ENCODE data around the gene PLEKHA5. TPM values are rescaled to one million over a fixed set of nuclear protein-coding genes. Genes with fewer than 3 reads are reported as not detected.
"Not testable (repeated sequence)": the region's sequence is repeated elsewhere in the genome, so short reads cannot be mapped to it uniquely, and the experiment has no call there.

Gene PLEKHA5
- total RNA-seq, 5 donors from 2014 or later (not counting 1 experiment from before 2014, with no cell fraction given) = 0.96 to 11.0 (median 4.9) TPM

GRCh38 chr12:19411234-19412204, 282.0 kb downstream of the PLEKHA5 start:
- Mint-ChIP-seq H3K36me3 (no peaks in the 10 kb centered on the region), H3K4me1 (no peaks in the 10 kb centered on the region), H3K27ac (no peak overlapping the region), H3K4me3 (no peak overlapping the region), H3K9me3 (no peaks in the 10 kb centered on the region), H3K27me3 (no peaks in the 10 kb centered on the region)
- H3K9me3 ChIP-seq = no peaks in the 10 kb centered on the region
- no peaks in the 10 kb centered on the region for H3K4me1 ChIP-seq (ENCODE audit: control insufficient read depth in 1 of 2, extremely low read depth in 1 of 2, insufficient read depth in 2 of 2, low read length in 2 of 2)
- WGBS (ENCODE audit: insufficient coverage) = 84% methylated on average over 3 of the region's 10 CpGs
- ATAC-seq (replicated peaks in 1 of 4) (no peak), DNase-seq (no peak)
- H3K4me3 ChIP-seq (ENCODE audit: control insufficient read depth in 1 of 2, extremely low read depth in 1 of 2, low read length in 1 of 2) = no peak overlapping the region
- no peaks in the 10 kb centered on the region for H3K27me3 ChIP-seq (replicated peaks in 1 of 2; ENCODE audit: control insufficient read depth in 2 of 2, extremely low read depth in 1 of 2, insufficient read depth in 2 of 2, low read length in 1 of 2)
- no peak overlapping the region for H3K27ac ChIP-seq (ENCODE audit: low read length)
- ChIA-PET CTCF (no interaction called here), POLR2A (interaction anchor here in 1 of 2 donors (0.8 kb wide), 1 partner anchor 8 kb away, joined by 3 read pairs; no protein-coding TSS in a partner anchor)
- no peaks in the 10 kb centered on the region for H3K36me3 ChIP-seq (ENCODE audit: control insufficient read depth in 2 of 2, extremely low read depth in 1 of 2, insufficient read depth in 1 of 2, low read length in 1 of 2)

- POLR2A ChIA-PET = no interaction called here
- Mint-ChIP-seq H3K4me1 (no peaks in the 10 kb centered on the region), H3K9me3 (no peaks in the 10 kb centered on the region), H3K27ac (no peak overlapping the region), H3K36me3 (no peaks in the 10 kb centered on the region), H3K4me3 (no peak overlapping the region), H3K27me3 (no peaks in the 10 kb centered on the region)
- ATAC-seq (replicated peaks in 1 of 4) = no peak
- no peaks in the 10 kb centered on the region for H3K9me3 ChIP-seq
- H3K4me1 ChIP-seq (ENCODE audit: control insufficient read depth in 1 of 2, extremely low read depth in 1 of 2, insufficient read depth in 2 of 2, low read length in 2 of 2) = no peaks in the 10 kb centered on the region
- H3K4me3 ChIP-seq (ENCODE audit: control insufficient read depth in 1 of 2, extremely low read depth in 1 of 2, low read length in 1 of 2) = no peak overlapping the region
- no peak overlapping the region for H3K27ac ChIP-seq (ENCODE audit: low read length)
- CTCF ChIA-PET = no interaction called here
- H3K27me3 ChIP-seq (replicated peaks in 1 of 2; ENCODE audit: control insufficient read depth in 2 of 2, extremely low read depth in 1 of 2, insufficient read depth in 2 of 2, low read length in 1 of 2) = no peaks in the 10 kb centered on the region
- WGBS (ENCODE audit: insufficient coverage) = 93% methylated on average over 21 of the region's 23 CpGs
- H3K36me3 ChIP-seq (ENCODE audit: control insufficient read depth in 2 of 2, extremely low read depth in 1 of 2, insufficient read depth in 1 of 2, low read length in 1 of 2) = no peaks in the 10 kb centered on the region
- no peak for DNase-seq
Measured at GRCh38 chr12:19412844-19413243, 283.3 kb downstream of the PLEKHA5 start.

GRCh38 chr12:19413582-19413981, 284.0 kb downstream of the PLEKHA5 start:
- H3K9me3 ChIP-seq; H3K27me3 Mint-ChIP-seq; H3K4me3 ChIP-seq (ENCODE audit: control insufficient read depth in 1 of 2, extremely low read depth in 1 of 2, low read length in 1 of 2); H3K9me3 Mint-ChIP-seq; ATAC-seq (replicated peaks in 1 of 4); H3K36me3 ChIP-seq (ENCODE audit: control insufficient read depth in 2 of 2, extremely low read depth in 1 of 2, insufficient read depth in 1 of 2, low read length in 1 of 2); CTCF ChIA-PET; H3K4me1 ChIP-seq (ENCODE audit: control insufficient read depth in 1 of 2, extremely low read depth in 1 of 2, insufficient read depth in 2 of 2, low read length in 2 of 2); H3K4me3 Mint-ChIP-seq; H3K27ac ChIP-seq (ENCODE audit: low read length); H3K27me3 ChIP-seq (replicated peaks in 1 of 2; ENCODE audit: control insufficient read depth in 2 of 2, extremely low read depth in 1 of 2, insufficient read depth in 2 of 2, low read length in 1 of 2); H3K4me1 Mint-ChIP-seq; DNase-seq; H3K36me3 Mint-ChIP-seq; H3K27ac Mint-ChIP-seq: not testable (repeated sequence)
- POLR2A ChIA-PET = interaction anchor here in 1 of 2 donors (0.7 kb wide), 1 partner anchor 321 kb away, joined by 3 read pairs; no protein-coding TSS in a partner anchor
- WGBS (ENCODE audit: insufficient coverage) = 90% methylated on average over 2 of the region's 5 CpGs

- Histone ChIP-seq H3K9me3 (no peaks in the 10 kb centered on the region), H3K27me3 (replicated peaks in 1 of 2; ENCODE audit: control insufficient read depth in 2 of 2, extremely low read depth in 1 of 2, insufficient read depth in 2 of 2, low read length in 1 of 2) (peaks cover 0 to 5% of the 10 kb centered on the region in 2 experiments), H3K36me3 (ENCODE audit: control insufficient read depth in 2 of 2, extremely low read depth in 1 of 2, insufficient read depth in 1 of 2, low read length in 1 of 2) (no peaks in the 10 kb centered on the region), H3K4me3 (ENCODE audit: control insufficient read depth in 1 of 2, extremely low read depth in 1 of 2, low read length in 1 of 2) (no peak overlapping the region), H3K4me1 (ENCODE audit: control insufficient read depth in 1 of 2, extremely low read depth in 1 of 2, insufficient read depth in 2 of 2, low read length in 2 of 2) (no peaks in the 10 kb centered on the region), H3K27ac (ENCODE audit: low read length) (no peak overlapping the region)
- ChIA-PET CTCF (no interaction called here), POLR2A (no interaction called here)
- no peaks in the 10 kb centered on the region for H3K9me3 Mint-ChIP-seq
- no peaks in the 10 kb centered on the region for H3K27me3 Mint-ChIP-seq
- H3K36me3 Mint-ChIP-seq = no peaks in the 10 kb centered on the region
- no peak overlapping the region for H3K4me3 Mint-ChIP-seq
- no peaks in the 10 kb centered on the region for H3K4me1 Mint-ChIP-seq
- DNase-seq (no peak), ATAC-seq (replicated peaks in 1 of 4) (no peak)
- no peak overlapping the region for H3K27ac Mint-ChIP-seq
Measured at GRCh38 chr12:19415563-19415962, 286.0 kb downstream of the PLEKHA5 start.

- ChIA-PET CTCF (no interaction called here), POLR2A (no interaction called here)
- Mint-ChIP-seq H3K36me3 (no peaks in the 10 kb centered on the region), H3K4me3 (no peak overlapping the region), H3K27ac (no peak overlapping the region), H3K4me1 (peaks cover 2 to 10% (median 9%) of the 10 kb centered on the region in 3 donors), H3K9me3 (peaks cover 0 to 2% (median 0%) of the 10 kb centered on the region in 3 donors), H3K27me3 (no peaks in the 10 kb centered on the region)
- ATAC-seq (replicated peaks in 1 of 4) (no peak), DNase-seq (no peak)
- Histone ChIP-seq H3K9me3 (no peaks in the 10 kb centered on the region), H3K27me3 (replicated peaks in 1 of 2; ENCODE audit: control insufficient read depth in 2 of 2, extremely low read depth in 1 of 2, insufficient read depth in 2 of 2, low read length in 1 of 2) (peaks cover 0 to 5% of the 10 kb centered on the region in 2 experiments), H3K4me3 (ENCODE audit: control insufficient read depth in 1 of 2, extremely low read depth in 1 of 2, low read length in 1 of 2) (no peak overlapping the region), H3K27ac (ENCODE audit: low read length) (no peak overlapping the region), H3K4me1 (ENCODE audit: control insufficient read depth in 1 of 2, extremely low read depth in 1 of 2, insufficient read depth in 2 of 2, low read length in 2 of 2) (peaks cover 3% of the 10 kb centered on the region in 2 experiments), H3K36me3 (ENCODE audit: control insufficient read depth in 2 of 2, extremely low read depth in 1 of 2, insufficient read depth in 1 of 2, low read length in 1 of 2) (no peaks in the 10 kb centered on the region)
- WGBS (ENCODE audit: insufficient coverage) = 90% methylated on average over 2 of the region's 14 CpGs
Measured at GRCh38 chr12:19419086-19419485, 289.6 kb downstream of the PLEKHA5 start.

- Histone ChIP-seq H3K27ac (ENCODE audit: low read length) (no peak overlapping the region), H3K9me3 (no peaks in the 10 kb centered on the region), H3K4me3 (ENCODE audit: control insufficient read depth in 1 of 2, extremely low read depth in 1 of 2, low read length in 1 of 2) (no peak overlapping the region), H3K27me3 (replicated peaks in 1 of 2; ENCODE audit: control insufficient read depth in 2 of 2, extremely low read depth in 1 of 2, insufficient read depth in 2 of 2, low read length in 1 of 2) (peaks cover 0 to 5% of the 10 kb centered on the region in 2 experiments), H3K36me3 (ENCODE audit: control insufficient read depth in 2 of 2, extremely low read depth in 1 of 2, insufficient read depth in 1 of 2, low read length in 1 of 2) (no peaks in the 10 kb centered on the region), H3K4me1 (ENCODE audit: control insufficient read depth in 1 of 2, extremely low read depth in 1 of 2, insufficient read depth in 2 of 2, low read length in 2 of 2) (peaks cover 3% of the 10 kb centered on the region in 2 experiments)
- peaks cover 2 to 10% (median 9%) of the 10 kb centered on the region in 3 donors for H3K4me1 Mint-ChIP-seq
- ATAC-seq (replicated peaks in 1 of 4) = no peak
- H3K27me3 Mint-ChIP-seq = no peaks in the 10 kb centered on the region
- H3K27ac Mint-ChIP-seq = no peak overlapping the region
- no peaks in the 10 kb centered on the region for H3K36me3 Mint-ChIP-seq
- H3K4me3 Mint-ChIP-seq = no peak overlapping the region
- ChIA-PET POLR2A (no interaction called here), CTCF (no interaction called here)
- no peak for DNase-seq
- 80% methylated on average over 1 of the region's 6 CpGs for WGBS (ENCODE audit: insufficient coverage)
- H3K9me3 Mint-ChIP-seq = peaks cover 0 to 3% (median 3%) of the 10 kb centered on the region in 3 donors
Measured at GRCh38 chr12:19421503-19422282, 292.2 kb downstream of the PLEKHA5 start.
